ENCODE measurements around the gene CMKLR1.

The CMKLR1 gene

DNA sequence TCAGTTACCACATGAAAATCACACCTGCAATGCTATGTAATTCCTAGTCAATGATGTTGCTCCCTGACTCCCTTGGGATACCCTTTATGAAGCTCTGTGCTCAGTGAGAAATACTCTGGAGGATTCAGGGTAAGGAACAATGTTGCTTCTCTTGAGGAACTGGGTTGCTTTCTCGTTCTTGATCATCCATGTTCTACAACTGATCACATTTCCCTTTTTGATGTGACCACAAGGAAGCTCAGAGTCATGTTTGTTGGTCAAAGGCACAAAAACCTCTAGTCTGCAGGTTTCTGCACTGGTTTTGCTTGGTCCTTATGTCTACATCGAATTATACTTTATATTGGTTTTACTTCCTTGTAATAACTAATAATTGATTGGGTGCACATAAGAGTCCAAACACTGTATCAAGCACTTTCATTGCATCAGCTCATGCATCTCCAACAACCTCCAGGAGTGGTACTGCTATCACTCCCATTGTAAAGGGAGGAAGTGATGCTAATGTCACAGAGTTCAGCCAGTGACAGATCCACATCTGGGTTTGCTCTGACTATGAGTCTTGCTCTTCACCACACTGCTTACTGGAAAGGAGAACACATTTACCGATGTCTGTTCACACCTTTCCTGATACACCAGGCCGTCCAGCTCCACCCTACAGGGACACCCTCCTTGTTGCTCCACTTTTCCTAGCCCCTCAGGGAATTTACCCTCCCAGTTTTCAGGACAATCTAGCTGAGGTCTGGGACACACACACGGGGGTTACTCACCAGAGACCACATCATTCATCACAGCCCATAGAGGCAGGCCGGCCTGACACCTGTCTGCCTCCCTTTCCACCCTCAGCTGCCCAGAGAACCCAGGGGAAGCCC, 41.0 kb downstream of the CMKLR1 start:
- no peak for DNase-seq

DNA sequence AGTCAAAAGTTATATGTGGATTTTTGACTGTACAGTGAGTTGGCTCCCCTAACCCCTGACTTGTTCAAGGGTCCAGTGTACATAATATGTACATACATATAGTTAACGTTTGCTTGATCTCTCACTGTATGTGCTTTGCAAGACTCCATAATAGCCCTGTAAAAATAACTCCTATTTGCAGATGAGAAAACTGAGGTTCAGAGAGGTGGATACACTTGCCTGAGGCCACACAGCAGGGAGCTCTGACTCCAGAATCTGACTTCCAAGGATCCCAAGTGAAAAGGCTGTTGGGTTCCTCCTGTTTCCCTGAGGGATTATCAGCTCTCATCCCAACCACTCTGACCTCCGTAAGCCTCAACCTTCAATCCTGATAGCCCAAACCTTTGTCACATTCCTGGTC, 41.7 kb downstream of the CMKLR1 start:
- DNase-seq, result no peak

DNA sequence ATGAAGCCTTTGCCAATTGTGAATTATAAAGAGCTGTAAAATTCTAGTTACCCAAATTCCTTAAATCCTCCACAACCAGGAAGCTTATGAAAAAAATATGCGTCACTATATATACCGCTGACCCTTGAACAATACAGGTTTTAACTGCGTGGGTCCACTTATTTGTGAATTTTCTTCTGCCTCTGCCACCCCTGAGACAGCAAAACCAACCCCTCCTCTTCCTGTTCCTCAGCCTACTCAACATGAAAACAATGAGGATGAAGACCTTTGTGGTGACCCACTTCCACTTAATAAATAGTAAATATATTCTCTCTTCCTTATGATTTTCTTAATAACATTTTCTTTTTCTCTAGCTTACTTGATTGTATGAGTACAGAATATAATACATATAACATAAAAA, 42.2 kb downstream of the CMKLR1 start:
- DNase-seq, result no peak

DNA sequence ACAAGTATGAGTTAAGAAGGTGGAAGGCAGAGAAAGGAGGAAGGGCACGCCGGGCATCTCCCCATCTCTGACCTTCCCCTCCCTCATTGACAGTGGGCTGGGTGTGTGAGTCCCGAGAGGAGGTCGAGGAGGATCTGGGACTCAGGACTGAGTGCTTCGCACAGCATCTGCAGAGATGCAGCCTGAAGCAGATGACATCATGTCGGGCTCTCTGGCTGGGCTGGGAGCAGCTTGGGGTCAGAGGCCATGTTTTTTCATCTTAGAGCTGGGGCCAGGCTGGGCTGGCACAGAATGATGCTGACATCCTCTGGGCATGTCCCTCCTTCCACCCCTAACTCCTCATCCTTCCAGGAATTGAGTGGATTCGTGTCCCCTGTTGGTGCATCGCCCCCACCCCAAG, 43.5 kb downstream of the CMKLR1 start:
- no peak for DNase-seq

DNA sequence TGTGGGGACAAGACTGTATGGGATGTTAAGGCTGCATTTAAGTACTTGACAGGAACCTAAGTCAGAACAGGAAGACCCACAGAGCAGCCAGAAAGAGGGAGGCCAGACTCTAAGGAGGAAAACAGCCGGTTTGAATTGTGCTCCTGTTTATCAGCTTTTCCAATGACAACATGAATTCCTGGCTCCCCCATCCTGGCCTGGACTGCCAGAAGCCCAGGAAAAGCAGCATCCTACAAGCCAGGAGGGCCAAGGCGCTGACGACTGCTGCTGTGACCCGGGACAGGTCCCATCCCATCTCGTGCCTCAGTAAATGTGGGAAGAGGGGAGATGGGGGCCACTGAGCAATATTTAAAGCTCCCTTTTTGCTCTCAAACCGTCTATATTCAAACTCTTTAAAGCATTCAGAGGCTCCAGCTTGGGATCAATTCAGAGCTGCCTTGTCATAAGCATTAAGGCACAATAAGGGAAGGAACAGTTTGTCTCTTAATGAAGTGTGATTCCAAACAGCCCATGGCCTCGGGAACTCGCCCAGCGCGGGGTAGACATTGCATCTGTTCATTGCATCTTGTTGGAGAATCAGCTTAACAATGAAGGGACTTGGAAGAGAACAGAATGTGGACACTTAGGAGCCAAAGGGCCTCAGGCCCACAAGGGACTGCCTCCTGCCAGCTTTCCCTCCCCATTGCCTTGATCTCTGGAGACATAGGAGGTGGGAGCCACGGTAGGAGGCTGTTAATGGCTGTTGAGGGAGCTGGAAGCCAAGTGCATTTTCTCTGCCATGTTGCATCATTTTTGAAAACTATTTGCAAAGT, 49.6 kb downstream of the CMKLR1 start:
- no peak for DNase-seq

DNA sequence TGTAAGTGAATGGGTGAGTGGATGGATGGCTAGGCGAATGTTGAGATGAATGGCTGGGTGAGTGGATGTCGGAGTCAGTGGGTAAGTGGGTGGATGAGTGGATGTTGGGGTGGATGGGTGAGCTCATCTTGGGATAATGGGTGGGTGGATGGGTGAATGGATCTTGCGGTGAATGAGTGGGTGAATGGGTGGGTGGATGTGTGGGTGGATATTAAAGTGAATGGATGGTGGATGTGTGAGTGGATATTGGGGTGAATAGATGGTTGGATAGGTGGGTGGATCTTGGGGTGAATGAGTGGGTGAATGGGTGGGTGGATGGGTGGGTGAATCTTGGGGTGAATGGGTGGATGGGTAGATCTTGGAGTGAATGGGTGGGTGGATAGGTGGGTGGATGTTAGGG, 51.9 kb downstream of the CMKLR1 start:
- no peak for DNase-seq

DNA sequence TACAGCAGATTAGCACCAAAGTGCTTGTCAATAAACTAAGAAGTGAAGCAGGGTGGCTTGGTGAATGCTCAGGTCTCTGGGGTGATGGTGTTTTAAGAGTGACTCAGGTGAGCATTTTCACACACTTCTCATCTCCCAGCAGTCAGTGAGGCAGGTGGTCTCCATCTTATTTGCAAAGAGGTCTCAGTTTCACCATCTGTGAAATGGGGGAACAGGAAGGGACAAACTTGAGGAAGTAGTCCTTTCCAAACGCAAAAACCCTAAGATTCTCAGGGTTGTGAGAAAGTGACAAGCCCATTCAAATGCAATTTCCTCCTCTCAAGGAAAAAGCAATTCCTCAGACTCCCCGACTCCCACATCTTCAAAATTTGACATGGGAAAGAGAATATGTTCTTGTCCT, 54.1 kb downstream of the CMKLR1 start:
- no peak for DNase-seq

DNA sequence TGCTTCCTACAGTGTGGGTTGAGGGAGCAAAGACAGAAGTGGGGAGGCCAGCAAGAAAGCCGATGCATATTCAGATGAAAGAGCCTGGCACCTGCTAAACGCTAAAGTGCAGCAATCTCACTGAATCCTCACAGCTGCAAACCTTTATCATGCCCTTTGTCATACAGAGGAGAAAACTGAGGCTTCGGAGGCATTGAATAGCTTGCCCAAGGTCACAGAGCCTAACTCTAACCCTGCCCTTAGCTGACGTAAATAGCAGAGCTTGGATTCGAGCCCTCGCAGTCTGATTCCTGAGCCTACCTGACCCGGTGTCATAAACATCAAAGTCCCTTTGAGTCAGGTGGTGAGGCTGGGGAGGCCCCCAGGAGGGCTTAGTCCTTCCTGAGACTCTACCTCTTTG, 54.9 kb downstream of the CMKLR1 start:
- DNase-seq, result no peak

DNA sequence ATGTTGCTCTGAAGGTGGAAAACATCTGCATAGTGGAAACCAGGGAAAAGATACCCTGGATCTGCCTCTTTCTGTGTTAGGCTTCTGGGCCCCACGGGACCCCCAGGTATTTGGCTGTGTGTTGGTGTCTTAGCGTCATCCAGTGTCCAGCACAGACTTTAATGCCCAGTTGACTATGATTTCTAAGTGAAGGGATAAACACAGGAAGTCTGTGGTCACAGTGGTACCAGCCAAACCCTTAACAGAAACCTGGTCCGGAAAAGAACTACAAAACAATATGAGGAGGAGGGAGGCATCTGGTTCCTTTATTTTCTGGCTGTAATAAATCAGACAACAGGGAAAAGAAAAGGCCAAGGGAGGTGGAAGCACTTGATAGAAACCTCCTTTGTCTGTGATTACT, 56.4 kb downstream of the CMKLR1 start:
- no peak for DNase-seq

DNA sequence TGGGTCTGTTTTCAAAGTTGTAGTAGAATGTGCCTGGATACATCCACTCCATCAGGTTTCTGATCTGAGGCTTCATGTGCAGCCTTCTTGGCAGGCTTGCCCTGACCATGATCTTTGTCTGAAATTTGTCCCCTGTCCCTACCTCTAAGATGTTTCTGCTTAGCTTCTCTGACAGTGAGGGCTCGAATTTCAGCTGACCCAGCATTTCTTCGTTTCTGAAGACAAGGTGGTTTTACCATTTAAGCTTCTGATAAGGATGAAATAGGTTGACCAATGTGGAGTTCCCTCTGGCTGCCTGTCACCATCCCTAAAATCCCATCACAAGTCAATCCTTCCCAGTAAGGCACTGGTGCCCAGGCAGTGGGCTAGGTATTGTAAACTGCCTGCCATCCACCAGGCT, 57.0 kb downstream of the CMKLR1 start:
- no peak for DNase-seq

DNA sequence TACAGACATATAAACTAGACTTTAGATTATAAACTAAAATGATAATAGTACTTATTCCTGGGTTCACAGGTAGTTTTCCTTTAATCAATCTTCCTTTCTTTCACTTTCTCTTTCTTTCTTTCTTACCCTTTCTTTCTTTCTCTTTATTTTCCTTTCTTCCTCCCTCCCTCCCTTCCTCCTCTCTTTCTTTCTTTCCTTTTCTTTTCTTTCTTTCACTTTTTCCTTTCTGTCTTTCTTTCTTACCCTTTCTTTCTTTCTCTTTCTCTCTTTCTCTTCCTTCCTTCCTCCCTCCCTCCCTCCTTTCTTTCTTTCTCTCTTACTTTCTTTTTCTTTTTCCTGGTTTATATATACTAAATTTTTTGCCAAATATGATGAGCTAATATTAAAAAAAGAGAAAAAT, 61.5 kb downstream of the CMKLR1 start:
- DNase-seq, result no peak

DNA sequence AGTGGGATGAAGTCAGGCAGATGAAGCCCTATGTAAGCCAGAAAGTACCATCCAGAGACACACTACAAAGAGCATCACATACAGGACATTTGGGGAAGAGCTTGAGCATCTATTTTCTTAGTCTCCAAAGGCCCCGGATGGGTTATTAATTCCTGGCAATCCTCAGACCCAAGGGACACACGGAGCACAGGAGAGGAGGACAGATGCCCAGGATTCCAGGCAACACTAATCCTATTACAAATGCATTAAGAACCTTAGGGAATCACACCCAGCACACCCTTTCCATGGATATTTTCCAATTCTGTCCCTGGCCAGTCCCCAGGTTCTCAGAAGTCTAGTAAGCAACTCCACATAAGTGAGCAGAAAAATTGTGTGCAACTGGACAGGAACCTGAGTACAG, 65.9 kb downstream of the CMKLR1 start:
- no peak for DNase-seq

DNA sequence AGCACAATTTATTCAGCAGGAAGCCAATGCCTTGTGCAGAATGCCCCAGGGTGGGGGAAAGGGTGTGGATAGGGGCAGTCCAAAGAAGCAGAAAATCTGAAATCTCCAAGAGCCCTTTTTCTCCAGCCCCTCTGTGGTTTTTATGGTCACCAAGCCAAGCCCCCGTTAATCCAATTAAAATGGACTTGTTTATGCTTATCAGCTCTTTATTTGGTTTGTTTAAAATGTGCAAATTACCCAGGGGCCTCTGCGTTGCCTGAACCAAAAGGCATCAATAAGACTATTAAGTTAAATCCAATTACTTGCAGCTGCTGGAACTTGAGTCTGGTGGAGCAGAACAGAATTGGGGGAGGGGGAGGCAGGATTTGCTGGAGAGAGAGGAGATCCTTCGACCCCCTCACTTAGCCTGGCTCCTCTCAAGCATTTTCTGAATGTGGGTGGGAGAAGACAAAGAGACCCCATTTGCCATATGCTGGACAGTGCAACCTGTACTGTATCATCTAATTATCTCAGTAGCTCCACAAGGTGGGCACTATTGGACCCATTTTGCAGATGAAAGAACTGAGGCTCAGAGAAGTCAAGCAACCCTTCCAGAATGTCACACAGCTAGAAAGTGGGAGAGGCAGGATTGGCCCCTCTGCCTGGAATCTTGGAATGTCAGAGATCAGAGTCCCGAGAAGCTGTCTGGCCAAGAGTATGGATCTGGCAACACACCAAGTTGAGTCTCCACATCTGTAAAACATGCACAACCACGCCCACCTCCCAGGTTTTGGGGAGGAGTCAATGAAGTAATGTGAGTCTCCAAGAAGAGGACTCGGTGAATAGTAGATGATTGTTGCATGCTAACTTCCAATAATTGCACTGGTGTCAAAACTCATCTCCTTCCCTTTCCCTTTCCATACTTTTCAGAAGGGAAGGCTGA, 66.9 kb downstream of the CMKLR1 start:
- peak; percentile 10 for DNase-seq

DNA sequence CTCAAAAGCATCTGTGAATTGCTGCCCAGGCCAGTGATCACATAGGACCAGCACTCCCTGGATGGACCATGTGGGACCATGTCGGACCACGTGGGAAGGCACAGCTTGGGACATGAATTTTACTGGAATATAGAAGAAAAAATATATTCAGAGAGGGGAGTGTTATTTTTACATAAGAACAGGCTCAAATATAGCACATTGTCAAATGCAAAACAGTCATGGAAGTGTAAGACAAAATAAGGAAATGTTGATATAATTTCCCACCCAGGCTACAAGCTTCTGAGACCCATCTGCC, 68.3 kb downstream of the CMKLR1 start:
- DNase-seq, result no peak

DNA sequence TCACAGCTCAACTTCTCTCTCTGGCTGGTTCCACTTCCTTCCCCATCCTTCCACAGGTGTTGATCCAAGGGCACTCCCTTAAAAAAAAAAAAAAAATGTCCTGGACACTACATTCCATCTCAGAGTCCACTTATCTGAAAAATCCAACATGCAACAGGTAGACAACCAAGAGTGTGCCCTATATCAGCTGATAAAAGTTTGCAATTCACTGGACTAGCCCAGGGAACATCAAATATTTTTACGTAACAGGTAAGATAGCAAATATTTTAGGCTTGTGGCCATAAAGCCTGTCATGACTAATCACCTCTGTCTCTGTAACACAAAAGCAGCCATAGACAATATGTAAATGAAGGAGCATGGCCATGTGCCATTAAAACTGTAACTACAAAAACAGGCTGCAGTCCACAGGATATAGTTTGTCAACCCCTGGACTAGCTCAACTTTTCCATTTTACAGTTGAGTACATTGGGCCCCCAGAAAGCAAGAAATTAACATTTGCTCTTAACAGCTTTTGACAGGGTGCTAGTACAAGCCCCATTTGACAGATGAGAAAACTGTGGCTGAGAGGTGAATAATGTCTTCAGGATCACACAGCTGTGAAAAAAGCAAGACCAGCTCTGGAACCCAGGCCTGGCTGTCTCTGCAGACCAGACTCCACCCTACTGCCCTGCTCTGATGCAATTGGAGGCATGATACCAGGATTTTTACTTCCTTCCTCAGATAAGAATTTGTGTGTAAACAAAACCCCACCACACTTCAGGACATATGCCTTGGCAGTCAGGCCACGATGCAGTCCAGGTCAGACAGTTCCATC, 68.9 kb downstream of the CMKLR1 start:
- DNase-seq, result no peak

DNA sequence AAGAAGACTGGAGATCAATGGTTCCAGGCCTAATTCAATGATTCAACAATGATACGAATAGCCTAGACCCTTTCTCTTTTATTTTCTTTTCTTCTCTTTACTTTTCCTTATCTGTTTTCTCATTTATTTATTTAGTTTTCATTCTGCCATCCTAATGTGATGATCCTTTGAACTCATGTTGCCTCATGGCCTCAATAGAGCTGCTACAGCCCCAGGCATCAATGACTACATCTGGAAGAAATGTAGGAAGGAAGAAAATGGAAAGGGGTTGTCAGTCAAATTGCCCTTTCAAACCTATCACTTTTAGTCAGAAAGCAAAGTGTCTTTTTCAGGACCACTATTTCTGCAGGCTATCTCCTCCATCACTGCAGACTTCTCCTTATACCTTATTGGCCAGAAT, 69.9 kb downstream of the CMKLR1 start:
- no peak for DNase-seq

DNA sequence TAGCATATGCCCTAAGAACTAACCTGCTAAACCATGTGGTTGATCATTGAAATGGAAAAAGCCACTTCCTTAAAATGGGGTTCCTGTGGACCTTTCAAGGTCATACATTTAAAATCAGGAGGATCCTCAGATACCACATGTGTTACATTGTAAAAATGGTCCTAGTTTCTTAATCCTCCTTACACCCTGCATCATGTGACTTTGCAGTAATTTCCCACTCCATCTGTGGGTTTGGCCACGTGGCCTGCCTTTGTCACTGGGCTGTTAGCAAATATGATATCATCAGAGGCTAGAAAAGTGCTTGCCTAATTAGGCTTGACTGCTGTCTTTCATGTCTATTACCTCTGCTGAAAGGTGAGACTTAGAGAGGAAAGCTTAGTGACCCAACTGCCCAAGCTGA, 70.7 kb downstream of the CMKLR1 start:
- no peak for DNase-seq

DNA sequence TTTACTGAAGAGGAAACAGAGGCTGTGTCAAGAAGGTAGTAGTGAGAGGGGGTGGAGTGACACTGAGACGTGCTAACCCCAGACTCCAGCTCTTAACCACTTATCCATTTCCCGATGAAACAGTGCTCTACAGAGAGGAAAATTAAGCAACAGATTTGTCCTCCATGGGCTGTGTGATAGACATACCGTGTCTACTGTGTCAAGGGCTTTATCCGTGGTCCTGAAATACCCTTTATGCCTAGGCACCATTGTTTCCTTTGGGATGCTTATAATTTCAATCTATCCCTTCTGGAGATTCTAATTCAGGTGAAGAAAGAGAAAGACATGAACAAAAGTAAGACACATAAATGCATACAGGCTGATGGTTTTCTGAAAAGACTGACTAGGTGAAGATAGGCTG, 71.7 kb downstream of the CMKLR1 start:
- no peak for DNase-seq

DNA sequence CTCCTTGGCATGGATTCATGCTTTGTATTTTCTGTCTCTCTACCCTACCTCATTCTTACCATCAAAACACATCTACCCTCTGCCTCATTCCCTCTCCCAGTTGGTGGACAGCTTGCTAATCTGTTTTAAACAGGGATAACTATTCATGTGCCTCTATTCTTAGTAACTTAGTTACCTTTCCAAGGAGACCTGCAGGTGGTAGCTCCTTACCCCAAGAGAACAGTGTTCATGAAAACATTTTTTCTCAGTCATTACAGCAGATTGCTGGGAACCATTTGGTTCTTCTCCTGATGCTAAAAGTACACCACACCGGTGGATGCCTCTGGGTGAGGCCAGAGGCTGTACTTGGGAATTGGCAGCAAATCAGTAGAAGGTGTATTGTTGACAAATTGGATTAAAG, 73.0 kb downstream of the CMKLR1 start:
- DNase-seq, result no peak

DNA sequence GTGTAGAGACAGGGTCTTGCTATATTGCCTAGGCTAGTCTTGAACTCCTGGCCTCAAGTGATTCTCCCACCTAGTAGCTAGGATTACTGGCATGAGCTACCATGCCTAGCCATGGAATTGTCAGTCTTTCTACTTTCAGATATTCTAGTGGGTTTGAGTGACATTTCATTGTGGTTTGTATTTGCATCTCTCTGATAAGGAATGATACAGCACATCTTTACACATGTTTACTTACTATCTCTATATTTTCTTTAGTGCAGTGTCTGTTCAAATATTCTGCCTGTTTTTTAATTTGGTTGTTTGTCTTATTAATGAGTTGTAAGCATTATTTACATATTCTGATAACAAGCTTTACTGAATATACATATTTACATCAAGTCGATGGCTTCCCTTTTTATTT, 73.6 kb downstream of the CMKLR1 start:
- no peak for DNase-seq

DNA sequence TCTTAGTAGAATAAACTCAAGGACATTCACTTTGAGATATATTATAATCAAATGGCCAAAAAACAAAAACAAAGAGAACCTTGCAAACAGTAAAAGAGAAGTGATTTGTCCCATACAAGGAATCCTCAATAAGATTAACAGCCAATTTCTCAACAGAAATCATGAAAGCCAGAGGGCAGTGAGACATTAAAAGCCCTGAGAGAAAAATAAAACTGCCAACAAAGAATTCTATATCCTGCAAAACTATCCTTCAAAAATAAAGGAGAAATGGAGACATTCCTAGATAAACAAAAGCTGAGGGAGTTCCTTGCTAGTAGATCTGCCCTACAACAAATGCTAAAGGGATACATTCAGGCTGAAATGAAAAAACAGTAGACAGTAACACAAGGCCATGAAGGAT, 78.1 kb downstream of the CMKLR1 start:
- DNase-seq, result no peak

DNA sequence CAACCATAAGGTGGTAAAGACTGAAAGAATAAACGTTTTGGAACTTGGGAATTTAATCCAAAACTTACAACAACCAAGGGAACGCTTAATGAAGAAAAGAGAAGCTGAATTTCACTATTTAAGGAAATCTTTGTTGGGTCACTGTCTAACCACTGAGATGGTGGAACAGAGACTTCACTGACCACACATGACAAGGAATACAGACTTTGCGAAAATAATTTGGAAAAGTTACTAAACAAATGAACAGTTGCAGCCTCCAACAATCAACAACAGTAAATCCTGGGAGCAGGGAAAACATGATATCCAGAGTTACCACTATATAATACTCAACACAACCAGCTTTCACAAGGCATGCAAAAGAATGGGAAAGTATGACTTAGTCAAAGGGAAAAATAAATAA, 79.1 kb downstream of the CMKLR1 start:
- DNase-seq, result no peak

Data from COR-L47 (cell line).